HG03469 (cell line): ENCODE data around the gene ZEB2.

Source experiments
- ATAC-seq: cut with Tn5 transposase; IDR thresholded peaks from one replicate; pipeline ENCODE4 v1.9.1; 2021; ENCODE audit warnings: mild to moderate bottlenecking, moderate library complexity, moderate number of reproducible peaks; ENCODE audit not compliant: unreplicated experiment

Gene ZEB2

GRCh38 chr2:144514616-144515091 is 5.3 kb downstream of the ZEB2 start:
- ATAC-seq: no peak

DNA sequence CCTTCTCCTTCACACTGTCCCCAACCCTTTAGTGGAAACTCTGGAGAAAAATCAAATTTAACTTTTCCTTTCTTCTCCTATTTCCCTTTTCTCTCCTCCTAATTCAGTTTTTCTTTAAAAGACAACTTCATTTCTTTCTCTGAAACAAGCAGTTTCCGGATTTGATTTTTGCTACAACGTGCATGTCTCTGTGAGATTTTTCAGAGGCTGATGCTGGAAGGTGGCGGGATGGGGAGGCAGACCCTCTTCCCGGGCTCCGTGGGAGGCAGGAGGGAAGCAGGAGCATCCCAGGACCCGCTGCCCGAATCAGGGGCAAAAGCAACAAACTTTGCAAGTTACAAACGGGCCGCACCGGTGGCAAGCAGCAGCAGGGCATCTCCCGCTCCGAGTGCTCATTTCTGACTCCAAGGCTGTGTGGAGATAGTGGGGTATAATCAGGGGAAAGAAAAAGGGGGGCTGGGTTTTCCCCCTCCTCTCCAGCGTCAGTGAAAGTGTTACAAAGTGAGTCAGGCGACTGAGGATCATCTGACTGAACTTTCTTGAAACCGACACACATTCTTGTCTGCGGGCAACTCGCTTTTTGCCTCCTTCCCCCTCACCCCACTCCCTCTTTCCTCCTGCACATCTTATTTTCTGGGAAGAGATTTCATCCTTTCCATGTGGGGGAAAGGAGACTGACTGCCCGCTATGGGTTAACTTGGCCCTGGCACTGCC is 6.4 kb downstream of the ZEB2 start:
- no peak for ATAC-seq

DNA sequence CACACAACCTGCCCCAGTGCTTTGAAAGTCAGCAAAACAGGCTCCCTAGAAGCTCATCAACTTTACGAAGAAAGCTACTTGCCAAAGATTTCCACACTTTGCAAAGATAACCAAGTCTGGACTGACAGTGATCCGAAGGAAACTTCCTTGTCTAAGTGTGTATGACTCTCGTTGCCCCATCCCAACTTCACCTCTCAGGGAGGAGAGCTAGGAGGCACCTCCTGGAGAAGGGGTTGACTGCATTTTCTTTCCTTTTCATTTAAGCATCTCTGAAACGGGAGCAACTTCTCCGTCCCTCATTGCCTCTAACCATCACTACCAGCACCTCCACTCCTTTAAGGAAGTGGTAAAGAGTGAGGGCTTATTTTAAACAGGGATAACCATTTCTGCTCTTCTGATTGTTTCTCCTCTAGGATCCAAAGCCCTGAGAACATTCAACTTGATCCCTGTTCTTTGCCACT is 7.0 kb downstream of the ZEB2 start:
- ATAC-seq: no peak

DNA sequence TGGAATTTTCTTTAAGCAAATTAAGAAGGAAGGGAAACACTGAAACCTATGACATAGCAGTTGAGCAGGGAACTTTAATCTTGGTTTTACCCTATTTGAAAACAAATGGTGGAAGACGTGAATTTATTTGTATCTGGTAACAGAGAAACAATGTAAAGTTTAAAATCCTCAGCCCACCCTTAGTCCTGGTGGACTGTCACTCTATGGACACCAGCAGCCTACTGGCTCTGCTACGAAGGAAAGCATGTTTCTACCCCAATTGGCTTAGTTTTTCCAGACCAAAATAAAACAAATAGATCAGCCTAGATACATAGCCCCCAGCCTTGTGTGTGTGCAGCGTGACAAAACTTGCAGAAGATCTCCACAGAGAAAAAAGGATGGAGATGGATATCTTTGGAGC is 7.4 kb downstream of the ZEB2 start:
- ATAC-seq: no peak

DNA sequence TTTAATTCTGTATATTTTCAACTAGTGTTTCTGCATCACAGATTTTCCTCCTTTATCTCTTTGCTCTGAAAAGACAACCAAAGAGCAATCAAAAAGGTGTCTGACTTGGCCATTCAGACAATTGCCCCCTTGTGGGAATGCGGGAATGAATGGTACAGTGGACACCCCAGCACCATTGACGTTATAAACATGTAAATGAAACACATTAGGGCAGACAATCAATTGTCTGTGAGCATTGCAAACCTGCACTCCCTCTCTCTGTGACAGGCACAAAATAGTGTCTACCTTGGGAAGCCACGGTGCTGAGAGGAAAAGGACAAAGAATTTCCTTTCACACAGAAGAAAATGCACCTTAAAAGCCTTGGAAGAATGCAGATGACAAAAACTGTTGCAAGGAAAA is 8.0 kb downstream of the ZEB2 start:
- no peak for ATAC-seq

DNA sequence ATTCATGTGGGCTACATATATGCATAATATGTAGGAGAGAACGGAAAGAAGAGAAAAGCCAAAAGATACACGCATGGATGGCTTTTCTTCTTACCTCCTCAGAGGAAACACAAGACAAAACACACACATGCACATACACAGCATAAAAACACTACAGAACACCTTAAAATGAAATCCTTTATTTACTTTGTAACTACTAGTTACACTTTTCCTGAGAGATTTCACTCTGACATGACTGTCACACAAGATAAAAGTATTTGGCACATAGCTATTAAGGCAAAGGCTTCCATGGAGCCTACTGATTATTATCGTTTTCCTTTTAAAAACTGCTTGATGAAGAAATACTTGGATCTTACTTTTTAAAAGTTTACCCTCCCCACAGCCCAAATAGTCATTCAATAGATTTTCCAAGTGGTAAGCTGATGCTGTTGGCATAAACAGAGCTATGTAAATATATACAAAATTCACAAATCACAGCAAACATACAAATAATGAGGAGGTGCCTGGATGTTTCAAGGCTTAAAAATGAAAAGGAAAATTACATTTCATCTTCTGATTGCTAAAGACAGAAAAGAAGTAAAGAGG is 8.6 kb downstream of the ZEB2 start:
- no peak for ATAC-seq

GRCh38 chr2:144510294-144510991 is 9.5 kb downstream of the ZEB2 start:
- ATAC-seq: peak; percentile 45

GRCh38 chr2:144509879-144510221 is 10.1 kb downstream of the ZEB2 start:
- ATAC-seq: no peak

DNA sequence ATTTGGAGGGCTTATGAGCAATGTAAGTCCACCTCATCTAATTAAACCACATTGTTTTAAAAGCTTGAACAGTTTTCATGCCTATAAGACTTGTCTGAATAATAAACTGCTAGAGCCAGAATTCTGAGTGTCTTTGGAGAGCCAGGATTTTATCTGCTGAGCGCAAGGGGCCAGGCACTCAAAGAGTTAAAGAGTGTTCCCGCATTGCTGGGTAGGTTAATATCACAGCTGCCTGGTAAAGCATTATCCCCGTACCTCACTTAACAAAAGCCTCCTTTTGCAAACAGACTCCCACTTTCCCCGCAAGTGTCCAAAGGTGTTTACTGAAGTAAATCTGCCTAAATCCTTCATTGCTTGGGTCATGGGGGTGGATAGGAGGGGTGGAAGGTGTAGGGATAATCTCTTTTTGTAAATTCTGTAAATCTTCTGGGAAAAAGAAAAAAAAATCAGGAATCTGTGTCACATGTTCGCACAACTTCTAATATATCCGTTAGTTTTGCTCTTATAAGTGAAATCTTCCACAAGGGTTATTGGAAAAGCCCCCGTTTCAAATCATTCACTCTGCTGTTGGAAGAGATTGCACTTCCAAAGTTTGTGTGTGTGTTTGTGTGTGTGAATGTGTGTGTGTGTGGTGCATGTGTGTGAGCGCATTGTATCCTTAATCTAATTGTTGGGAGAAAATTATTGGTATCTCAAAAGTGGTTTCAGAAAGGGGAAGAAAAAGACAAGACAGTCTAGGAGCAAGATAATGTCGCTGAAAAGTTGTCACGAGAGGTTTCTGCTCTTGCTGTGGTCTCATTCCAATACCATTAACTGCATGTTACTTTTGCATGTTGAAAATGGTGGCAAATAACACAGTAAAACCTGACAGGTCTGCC is 10.7 kb downstream of the ZEB2 start:
- no peak for ATAC-seq

DNA sequence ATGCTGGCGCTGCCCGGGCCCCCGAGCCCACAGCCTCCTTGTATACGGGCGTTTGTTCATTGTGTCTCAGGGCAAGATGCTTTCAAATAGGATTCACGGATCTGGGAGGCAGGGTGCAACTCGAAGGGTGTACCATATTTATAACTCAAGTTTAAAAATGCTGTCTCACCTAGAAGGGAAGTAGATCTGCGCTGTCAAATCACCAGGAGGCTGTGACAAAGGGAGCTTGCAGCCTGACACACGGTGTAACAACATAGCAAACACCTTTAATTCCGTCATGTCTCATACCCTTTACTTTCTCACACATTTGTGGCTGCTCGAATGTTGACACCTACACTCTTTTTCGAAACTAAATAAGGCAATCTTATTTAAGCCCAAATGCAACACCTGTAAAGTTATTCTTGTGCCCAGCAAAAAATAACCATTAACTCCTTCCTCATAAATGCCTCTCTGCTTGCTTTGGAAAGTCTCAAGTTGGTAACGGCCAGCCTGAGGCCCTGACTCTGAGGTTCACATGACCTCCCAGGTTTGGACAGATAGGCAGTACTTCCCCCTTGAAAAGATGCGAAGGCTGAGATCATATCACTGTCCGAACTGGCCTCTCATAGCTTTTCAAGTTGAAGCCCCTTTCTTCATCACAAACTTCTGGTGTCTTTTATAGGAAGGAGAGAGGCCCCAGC is 11.6 kb downstream of the ZEB2 start:
- no peak for ATAC-seq

- no peak for ATAC-seq
Measured at GRCh38 chr2:144507441-144508171, 12.3 kb downstream of the ZEB2 start.

DNA sequence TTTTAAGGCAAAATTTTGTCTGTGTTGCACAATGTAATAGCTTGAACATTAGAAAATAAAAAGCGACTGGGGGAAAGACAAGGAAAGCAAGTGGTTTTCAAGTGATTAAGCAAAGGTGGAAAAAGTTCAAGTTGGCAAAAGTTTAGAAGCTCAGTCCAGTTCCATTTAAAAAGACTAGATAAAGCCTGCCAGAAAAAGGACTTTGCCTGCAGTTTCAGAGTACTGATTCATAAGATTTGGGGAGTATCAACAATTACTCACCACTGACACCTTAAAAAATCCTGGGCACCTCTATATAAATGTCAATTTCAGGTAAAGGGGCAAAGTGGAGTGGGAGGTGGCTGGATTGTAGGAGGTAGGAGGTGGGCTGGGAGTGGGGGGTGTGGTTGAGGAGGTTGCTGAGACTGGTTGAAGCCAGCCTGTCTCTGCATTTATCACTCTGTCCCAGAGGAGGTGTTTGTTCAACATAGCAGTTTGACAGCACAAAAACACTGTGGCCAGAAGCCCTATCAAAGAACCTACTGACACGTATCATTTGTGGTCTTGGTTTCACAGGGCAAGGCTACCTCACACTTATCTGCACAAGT is 14.6 kb downstream of the ZEB2 start:
- ATAC-seq: no peak

GRCh38 chr2:144504218-144504641 is 15.7 kb downstream of the ZEB2 start:
- no peak for ATAC-seq

GRCh38 chr2:144503242-144503641 is 16.7 kb downstream of the ZEB2 start:
- ATAC-seq: no peak

- no peak for ATAC-seq
Measured at GRCh38 chr2:144502369-144502768, 17.6 kb downstream of the ZEB2 start.

GRCh38 chr2:144501627-144502026 is 18.3 kb downstream of the ZEB2 start:
- no peak for ATAC-seq

- ATAC-seq: no peak
Measured at GRCh38 chr2:144501118-144501517, 18.8 kb downstream of the ZEB2 start.

- no peak for ATAC-seq
Measured at GRCh38 chr2:144500563-144500962, 19.4 kb downstream of the ZEB2 start.

- ATAC-seq: no peak
Measured at GRCh38 chr2:144498277-144498676, 21.6 kb downstream of the ZEB2 start.
